GM18526 (cell line): ENCODE measurements around the gene PIGC.

Source experiments
- POLR2A ChIP-seq: IDR thresholded peaks from 3 replicates; pipeline ENCODE4 v1.6.1; 2011; ENCODE audit not compliant: insufficient read length; ENCODE audit errors: extremely low read depth

The PIGC gene

DNA sequence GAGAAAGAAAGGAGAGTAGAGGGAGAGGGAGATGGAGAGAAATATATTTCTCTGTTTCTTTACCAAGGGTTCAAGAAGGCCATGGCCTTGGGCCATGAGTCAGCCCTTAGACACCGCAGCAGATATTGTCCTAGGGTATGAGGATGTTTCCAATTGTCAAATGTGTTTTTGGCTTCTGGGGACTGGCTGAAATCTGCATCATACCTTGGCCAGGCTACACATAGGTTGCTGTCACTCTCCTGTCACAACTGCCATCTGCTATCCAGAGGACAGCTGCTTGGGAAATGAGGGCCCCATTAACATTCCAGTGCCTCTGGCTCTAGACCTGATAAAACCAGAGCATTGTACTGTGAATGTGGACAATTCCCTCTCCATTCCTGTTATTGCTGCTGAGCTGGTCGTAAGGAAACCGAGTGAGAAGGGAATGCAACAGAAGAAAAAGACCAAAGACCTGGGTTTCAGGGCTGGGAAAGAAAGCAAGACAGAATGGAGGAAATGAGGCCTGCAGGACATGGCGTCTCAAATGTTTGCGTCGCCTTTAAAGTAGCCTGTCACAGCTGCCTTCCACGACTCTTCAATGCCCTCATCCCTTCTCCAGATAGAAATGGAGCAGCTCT, 8.8 kb upstream of the PIGC start:
- TF ChIP-seq POLR2A: no peak

DNA sequence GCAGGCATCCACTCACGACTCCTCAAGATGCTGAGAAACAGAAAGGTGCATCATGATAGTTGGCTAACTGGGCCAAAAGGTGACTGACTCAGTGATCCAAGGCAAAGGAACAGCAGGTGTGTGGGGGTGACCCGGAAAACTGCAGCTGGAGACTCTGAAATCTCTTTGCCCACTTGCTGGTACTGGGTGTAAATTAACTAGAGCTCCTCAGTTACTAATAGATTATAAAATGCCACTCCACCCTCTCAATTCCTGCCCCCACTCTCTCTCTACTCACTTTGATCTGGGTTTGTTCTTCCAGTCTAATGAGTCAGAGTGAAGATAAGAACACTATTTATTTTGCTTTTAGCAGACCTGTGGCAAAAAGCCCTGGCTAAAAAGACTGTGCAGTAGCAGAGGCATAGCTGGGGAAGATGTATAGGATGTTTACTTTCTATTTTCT, 7.2 kb upstream of the PIGC start:
- no peak for TF ChIP-seq POLR2A

GRCh38 chr1:172450524-172450885, 6.6 kb upstream of the PIGC start:
- no peak for TF ChIP-seq POLR2A

GRCh38 chr1:172449585-172450523, 6.0 kb upstream of the PIGC start:
- TF ChIP-seq POLR2A: no peak

- no peak for TF ChIP-seq POLR2A
Measured at GRCh38 chr1:172448995-172449584, 5.2 kb upstream of the PIGC start.

DNA sequence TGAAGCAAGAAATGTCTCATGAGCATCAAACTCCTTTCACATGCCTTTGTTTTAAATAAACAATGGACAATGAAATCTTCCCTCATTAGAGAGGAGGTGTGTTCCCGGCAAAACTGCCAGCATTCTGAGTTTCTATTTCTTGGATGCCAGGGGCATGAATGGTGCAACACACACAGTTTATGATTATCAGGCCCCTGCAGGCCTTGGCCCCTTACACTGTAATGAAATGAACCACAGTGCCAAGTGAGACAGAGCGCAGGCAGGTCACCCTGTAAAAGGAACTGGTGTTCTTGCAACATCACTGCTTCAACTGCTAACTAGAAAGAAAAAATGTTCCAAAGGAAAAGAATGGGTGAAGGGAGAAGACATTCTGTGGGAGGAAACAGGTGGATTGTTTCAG, 3.8 kb upstream of the PIGC start:
- no peak for TF ChIP-seq POLR2A

DNA sequence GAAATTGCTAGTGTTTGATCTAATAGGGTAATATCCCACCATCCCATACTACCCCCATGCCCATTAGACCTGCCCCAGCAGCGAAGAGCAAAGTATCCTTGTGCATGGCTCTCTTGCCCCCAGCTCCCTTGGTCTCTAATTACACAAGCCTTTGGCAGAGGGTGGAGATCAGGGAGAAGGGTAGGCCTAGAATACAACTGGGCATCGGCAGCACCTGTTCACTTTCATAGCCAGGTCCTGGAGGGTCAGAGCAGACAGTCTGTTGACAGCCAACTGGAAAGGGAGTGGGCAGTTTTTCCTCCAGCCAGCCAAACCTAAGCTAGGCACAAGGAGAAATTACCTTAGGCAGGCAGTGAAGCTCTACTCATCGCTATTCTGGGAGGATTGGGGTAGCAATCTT, 2.7 kb upstream of the PIGC start:
- TF ChIP-seq POLR2A: no peak

- no peak for TF ChIP-seq POLR2A
Measured at GRCh38 chr1:172442843-172443565, 865 bp downstream of the PIGC start.

DNA sequence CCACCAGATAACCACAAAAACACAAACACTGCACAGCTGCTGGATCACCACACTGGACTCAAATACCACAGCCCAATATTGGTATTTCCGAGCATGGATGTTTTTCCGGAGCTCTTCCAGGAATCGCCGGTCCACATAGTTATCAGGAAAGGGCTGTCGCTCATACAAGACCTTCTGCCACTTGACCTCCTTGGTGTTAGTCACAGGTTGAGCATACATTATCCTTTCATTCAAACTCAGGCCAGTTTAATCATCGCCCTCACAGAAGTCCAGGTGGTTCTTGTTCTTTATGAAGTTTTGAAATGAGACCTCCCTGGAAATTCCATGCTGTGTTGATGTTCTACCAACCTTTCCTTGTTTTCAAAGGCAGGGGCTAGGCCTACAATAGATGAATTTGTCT, 1.5 kb downstream of the PIGC start:
- TF ChIP-seq POLR2A: no peak

- TF ChIP-seq POLR2A: no peak
Measured at GRCh38 chr1:172431721-172432192, 12.1 kb downstream of the PIGC start.

GRCh38 chr1:172431204-172431603, 12.7 kb downstream of the PIGC start:
- TF ChIP-seq POLR2A: no peak

- TF ChIP-seq POLR2A: no peak
Measured at GRCh38 chr1:172430128-172430454, 13.8 kb downstream of the PIGC start.

- no peak for TF ChIP-seq POLR2A
Measured at GRCh38 chr1:172429331-172430127, 14.3 kb downstream of the PIGC start.

DNA sequence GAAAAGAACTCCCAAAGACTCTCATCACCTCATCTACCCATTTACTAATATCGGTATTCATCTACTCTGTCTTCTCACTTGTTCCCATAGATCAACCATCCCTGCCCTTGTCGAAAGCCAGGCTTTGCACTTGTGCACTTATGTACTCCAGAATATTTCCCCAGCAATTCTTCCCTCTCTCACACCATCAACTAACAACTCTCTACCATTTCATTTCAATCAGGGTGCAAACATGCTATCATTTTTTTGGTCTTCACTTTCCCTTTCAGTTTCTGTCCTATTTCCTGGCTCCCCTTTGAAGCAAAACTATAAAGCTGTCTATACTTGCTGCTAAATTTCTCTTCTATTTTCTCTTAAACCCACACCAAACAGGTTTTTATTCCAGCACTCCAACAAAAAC, 16.7 kb downstream of the PIGC start:
- no peak for TF ChIP-seq POLR2A

GRCh38 chr1:172425339-172425738, 18.5 kb downstream of the PIGC start:
- no peak for TF ChIP-seq POLR2A
